Activated T-cell treated with anti-CD3 and anti-CD28 coated beads for 24 hours (primary cell): ENCODE results near the gene USP16.

Experiments used
- DNase-seq: peaks from one replicate; pipeline ENCODE4 v3.0.0-alpha.2; 2020; ENCODE audit warnings: low read depth

USP16 gene

DNA sequence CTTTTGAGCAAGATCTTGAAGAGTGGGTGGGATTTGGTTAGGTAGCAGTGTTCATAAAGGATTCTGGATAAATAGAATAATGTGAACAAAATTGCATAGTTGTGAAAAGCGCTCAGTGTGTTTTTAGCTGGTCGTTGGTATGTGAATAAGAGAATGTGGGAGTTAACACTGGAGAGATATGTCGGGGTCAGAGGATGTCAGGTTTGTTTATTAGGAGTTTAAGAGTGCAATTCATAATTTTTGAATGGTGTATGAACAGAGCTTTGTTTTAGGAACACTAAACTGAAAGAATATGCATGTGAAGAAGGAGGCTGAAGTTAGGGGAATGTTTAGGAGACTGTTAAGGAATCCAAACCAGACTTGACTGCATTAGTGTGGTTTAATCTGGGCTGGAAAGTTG is 9.4 kb downstream of the USP16 start:
- DNase-seq = no peak

DNA sequence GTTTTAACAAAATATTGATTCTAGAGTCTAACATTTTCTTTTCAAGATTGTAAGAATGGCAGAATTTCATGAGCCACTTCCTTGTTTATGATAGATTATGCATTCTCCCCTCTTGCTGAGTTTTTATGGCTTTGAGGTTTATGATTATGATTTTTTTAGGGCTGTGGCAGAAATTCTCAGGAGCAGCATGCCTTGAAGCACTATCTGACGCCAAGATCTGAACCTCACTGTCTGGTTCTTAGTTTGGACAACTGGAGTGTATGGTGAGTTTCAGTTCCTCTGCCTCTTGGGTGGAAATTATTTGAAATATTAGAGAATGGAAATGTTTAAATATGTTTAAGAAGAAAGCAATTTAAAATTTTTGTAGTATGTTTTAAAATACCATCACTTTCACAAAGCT is 10.2 kb downstream of the USP16 start:
- DNase-seq = no peak

DNA sequence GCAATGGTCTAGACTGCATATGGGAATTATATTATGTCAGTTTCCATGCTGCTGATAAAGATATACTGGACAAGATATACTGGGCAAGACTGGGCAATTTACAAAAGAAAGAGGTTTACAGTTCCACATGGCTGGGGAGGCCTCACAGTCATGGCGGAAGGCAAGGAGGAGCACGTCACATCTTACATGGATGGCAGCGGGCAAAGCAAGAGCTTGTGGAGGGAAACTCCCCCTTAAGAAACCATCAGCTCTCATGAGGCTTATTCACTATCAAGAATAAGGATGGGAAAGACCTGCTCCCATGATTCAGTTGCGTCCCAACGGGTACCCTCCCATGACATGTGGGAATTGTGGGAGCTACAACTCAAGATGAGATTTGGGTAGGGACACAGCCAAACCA is 27.8 kb downstream of the USP16 start:
- no peak for DNase-seq

DNA sequence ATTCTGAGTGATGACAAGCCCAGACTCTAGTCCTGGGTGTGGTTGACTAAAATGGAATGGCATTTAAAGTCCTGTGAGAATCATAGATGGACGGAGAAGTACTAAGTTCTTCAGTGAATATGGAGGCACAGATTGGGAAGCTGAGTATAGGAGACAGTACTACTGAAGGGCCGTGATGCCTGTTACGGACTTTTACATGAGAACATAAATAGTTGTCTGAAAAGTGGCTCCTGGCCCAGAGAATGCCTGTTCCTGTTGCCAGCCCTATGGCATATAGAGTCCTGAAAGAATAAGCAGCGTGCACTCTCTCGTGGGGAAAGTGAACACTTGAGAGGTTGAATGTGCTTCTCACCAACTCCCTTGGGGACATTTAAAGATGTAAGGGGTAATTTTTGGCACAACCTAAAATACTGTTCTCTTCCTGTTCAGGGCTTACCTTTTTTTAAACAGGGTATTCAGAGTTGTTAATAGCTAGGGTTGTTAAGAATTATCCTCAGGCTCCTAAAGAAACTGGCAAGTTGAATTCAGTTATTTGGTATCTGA is 28.6 kb downstream of the USP16 start:
- DNase-seq = no peak

DNA sequence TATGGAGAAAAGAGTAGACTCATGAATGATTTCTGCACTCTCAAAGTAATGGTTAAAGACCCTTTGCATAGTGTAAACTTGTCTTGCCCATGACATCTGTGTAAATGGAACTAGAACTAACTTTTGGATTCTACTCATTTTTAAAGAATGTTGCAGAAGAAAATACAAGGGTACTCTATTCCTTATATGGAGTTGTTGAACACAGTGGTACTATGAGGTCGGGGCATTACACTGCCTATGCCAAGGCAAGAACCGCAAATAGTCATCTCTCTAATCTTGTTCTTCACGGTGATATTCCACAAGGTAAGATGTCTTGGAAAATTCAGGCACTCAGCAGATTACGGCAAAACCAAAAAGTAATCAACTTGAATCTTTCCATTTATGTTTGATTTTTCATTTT is 29.2 kb downstream of the USP16 start:
- no peak for DNase-seq

DNA sequence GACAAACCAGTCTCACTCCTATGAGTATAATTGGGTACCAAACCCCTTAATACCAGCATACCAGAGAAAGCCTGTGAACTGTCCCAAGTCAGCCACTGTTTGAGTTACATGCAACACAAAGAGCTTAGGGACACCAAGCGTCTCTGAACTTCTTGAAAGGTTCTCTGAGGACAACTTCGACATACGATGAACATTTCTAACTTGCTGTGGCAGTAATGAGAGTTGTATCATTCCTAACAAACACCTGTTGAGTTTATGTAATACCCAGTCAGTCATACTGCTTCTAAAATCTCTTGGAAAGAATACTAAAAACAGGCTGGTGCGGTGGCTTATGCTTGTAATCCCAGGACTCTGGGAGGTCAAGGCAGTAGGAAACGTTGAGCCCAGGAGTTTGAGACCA is 30.6 kb downstream of the USP16 start:
- DNase-seq = no peak

DNA sequence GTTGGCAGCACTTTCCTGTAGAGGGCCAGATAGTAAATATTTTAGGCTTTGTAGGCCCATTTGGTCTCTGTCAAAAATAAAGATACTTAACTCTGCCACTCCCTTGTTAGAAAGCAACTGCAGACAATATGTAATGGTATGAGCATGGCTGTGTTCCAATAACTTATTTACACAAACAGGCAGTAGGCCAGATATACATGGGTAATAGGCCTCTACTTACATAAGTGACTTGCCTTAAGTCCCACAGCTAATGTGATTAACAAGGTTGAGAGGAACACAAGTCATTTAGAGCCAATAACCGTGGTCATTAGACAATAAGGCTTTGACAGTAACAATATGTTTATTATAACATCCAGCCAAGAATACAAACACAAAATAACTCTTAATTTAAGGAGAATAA is 31.5 kb downstream of the USP16 start:
- DNase-seq = no peak

- no peak for DNase-seq
These were observed 32.1 kb downstream of the USP16 start for GRCh38 chr21:29056538-29057050.

GRCh38 chr21:29064850-29065481 is 40.5 kb downstream of the USP16 start:
- no peak for DNase-seq

DNA sequence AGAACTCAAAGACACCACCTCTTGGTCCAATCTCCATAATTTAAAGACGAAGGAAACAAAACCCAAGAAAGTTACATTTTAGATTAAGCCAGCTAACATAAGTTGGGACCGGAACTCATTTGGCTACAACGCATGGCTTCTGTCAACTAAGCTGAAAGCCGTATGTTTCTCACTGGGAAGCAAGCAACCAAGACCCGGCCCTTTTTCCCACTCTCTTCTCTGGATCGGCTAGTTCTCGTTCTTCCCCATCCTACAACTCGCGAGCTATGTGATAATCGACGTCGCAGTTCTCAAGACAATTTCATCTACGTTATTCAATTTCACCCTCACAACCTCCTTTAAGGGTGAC is 48.4 kb downstream of the USP16 start:
- no peak for DNase-seq

DNA sequence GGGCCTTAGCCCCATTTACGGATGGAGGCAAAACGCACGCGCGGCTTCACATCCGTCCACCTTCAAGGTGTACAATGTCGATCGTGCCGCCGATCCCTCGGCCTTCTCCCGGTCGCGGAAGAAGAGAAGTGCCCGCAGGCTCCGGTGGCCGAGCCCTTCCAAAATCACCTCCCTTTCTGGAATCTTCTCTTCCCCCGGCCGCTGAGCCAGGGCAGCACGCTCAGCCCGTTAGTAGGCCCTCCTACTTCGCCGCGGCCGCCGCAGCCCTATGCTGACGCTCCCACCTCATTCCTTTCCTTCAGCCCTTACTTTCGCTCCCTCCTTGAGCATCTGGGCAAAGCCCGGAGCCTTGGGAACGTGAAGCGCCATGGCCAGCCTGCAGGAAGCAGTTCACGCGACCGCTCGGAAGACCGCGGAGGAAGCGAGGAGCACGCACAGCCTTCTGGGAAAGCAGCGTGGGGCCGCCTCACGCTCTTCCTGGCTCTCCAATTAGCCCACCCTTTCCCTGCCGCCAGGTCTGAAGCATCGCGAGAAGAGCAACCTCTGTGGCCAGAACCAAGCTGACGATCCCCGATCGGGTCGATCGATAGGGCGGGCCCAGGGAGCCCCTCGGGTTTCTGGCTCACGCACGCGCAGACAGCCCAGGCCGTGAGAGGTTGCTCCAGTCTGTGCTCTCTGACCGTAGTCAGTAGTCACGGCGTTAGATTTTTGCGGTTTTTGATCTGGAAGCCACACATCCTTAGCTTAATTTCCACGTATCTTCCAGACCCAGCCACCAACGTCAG is 48.9 kb downstream of the USP16 start, which contains the start of gene CCT8:
Gene CCT8, minus strand, starts transcription at position 427 of the 785 bp plus-strand sequence. Its CDS starts 58 bp downstream, at position 369.
- DNase-seq = peak; percentile 97

- no peak for DNase-seq
These were observed 49.5 kb downstream of the USP16 start for GRCh38 chr21:29074007-29074376.

- no peak for DNase-seq
These were observed 50.3 kb downstream of the USP16 start for GRCh38 chr21:29074783-29075182.

DNA sequence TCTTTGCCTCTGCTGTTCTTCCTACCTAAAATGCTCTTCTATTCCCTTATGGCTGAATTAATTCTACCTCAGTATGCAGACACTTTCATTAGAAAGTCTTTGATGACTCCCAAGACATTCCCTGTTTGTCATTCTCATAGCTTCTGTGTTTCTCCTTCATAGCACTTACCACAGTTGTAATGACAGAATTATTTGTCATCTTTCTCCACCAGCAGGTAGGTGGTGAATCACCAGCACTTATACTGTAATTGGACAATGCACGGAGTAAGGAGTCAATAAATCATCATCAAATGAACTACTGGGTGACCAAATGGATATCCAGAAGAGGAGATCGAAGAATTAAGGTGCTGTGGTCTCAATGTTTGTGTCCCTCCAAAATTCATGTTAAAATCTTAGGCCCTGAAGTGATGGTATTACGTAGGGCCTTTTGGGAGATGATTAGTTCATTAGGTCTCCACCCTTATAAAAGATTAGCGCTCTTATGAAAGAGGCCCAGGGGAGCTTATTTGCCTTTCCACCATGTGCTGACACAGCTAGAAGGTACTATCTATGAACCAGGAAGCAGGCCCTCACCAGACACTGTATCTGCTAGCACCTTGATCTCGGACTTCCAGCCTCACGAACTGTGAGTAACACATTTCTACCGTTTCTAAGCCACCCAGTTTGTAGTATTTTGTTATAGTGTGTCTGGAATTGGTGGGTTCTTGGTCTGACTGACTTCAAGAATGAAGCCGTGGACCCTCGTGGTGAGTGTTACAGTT is 51.4 kb downstream of the USP16 start:
- no peak for DNase-seq

DNA sequence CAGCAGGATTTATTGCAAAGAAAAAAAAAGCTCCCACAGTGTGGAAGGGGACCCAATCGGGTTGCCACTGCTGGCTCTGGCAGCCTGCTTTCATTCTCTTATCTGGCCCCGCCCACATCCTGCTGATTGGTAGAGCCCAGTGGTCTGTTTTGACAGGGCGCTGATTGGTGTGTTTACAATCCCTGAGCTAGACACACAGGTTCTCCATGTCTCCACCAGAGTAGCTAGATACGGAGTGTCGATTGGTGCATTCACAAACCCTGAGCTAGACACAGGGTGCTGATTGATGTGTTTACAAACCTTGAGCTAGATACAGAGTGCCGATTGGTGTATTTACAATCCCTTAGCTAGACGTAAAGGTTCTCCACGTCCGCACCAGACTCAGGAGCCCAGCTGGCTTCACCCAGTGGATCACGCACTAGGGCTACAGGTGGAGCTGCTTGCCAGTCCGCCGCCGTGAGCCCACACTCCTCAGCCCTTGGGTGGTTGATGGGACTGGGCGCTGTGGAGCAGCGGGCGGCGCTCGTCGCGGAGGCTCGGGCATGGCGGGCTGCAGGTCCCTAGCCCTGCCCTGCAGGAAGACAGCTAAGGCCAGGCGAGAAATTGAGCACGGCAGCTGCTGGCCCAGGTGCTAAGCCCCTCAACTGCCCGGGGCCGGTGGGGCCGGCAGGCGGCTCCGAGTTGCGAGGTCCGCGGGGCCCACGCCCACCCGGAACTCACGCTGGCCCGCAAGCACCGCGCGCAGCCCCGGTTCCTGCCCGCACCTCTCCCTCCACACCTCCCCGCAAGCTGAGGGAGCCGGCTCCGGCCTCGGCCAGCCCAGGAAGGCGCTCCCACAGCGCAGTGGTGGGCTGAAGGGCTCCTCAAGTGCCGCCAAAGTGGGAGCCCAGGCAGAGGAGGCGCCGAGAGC is 52.5 kb downstream of the USP16 start:
- DNase-seq = peak; percentile 53

DNA sequence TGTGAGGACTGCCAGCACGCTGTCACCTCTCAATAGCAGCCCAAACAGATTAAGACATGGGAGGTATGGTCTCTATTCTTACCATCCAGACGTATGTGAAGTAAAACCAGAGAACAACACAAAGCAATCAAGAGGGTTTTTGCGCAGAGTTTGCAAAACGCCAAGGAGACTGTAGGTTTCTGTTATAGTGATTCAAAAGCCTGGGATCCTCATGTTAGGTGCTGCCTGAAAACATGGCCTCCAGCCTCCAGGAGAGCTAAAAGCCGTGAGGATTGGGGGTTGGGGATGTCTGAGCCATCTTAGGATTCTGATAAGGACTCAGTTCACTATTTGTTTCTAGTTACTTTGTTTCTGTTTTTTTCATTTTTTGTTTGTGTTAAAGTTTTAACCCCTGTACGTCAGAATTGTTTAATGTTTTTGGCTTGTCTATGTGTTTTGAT is 53.2 kb downstream of the USP16 start:
- no peak for DNase-seq

GRCh38 chr21:29078869-29079767 is 54.6 kb downstream of the USP16 start:
- no peak for DNase-seq

GRCh38 chr21:29080454-29080941 is 56.0 kb downstream of the USP16 start:
- no peak for DNase-seq

- no peak for DNase-seq
These were observed 57.8 kb downstream of the USP16 start for GRCh38 chr21:29082046-29082815.
